Smooth muscle cell (in vitro differentiated cells): ENCODE data around the gene RASSF8. TPM values are rescaled to one million over a fixed set of nuclear protein-coding genes. Genes with fewer than 3 reads are reported as not detected.

Experiments
- DNase-seq: peaks from one replicate; lab custom pipeline; 2025; ENCODE audit not compliant: unreplicated experiment; lab: John Stamatoyannopoulos, UW
- H2AFZ ChIP-seq: fragments of 200-600 bp; sonication (generic); 2 replicates; pipeline ENCODE4 v1.6.0; 2016; ENCODE audit warnings: antibody characterized with exemption, low read depth, mild to moderate bottlenecking
- H3F3A ChIP-seq: fragments of 200-600 bp; sonication (generic); 2 replicates; pipeline ENCODE4 v1.6.0; 2017; ENCODE audit warnings: antibody characterized with exemption, low read depth
- H3K27ac ChIP-seq: fragments of 200-600 bp; sonication (generic); 2 replicates; pipeline ENCODE4 v1.5.1; 2016; ENCODE audit warnings: low read depth, mild to moderate bottlenecking
- H3K27me3 ChIP-seq: fragments of 200-600 bp; sonication (generic); 2 replicates; pipeline ENCODE4 v1.6.1; 2016; ENCODE audit warnings: low read depth, mild to moderate bottlenecking
- H3K36me3 ChIP-seq: fragments of 200-600 bp; sonication (generic); 2 replicates; pipeline ENCODE4 v1.5.1; 2016; ENCODE audit warnings: low read depth
- H3K4me1 ChIP-seq: fragments of 200-600 bp; sonication (generic); 2 replicates; pipeline ENCODE4 v1.5.1; 2016; ENCODE audit warnings: low read depth
- H3K4me2 ChIP-seq: fragments of 200-600 bp; sonication (generic); 2 replicates; pipeline ENCODE4 v1.6.0; 2016; ENCODE audit warnings: mild to moderate bottlenecking
- H3K4me3 ChIP-seq: fragments of 200-600 bp; sonication (generic); 2 replicates; pipeline ENCODE4 v1.5.1; 2016; ENCODE audit warnings: mild to moderate bottlenecking
- H3K79me2 ChIP-seq: fragments of 200-600 bp; sonication (generic); 2 replicates; pipeline ENCODE4 v1.6.0; 2016; ENCODE audit warnings: low read depth, mild to moderate bottlenecking
- H3K9ac ChIP-seq: fragments of 200-600 bp; sonication (generic); 2 replicates; pipeline ENCODE4 v1.6.0; 2016; ENCODE audit warnings: low read depth
- H3K9me3 ChIP-seq: fragments of 200-600 bp; sonication (generic); replicated peaks from 2 replicates; pipeline ENCODE4 v1.5.1; 2016; ENCODE audit warnings: low read depth
- H4K20me1 ChIP-seq: fragments of 200-600 bp; sonication (generic); 2 replicates; pipeline ENCODE4 v1.6.0; 2016; ENCODE audit warnings: low read depth
- WGBS: methylation state at CpG from one replicate; pipeline ENCODE4 v1.1.7; 2016; ENCODE audit warnings: low lambda C conversion rate; 5-methylcytosine and 5-hydroxymethylcytosine counted together
- polyA plus RNA-seq: library from polyadenylated mRNA; unstranded; fragments of >200 nt; fragmentation: Nextera tagmentation; extraction: Ambion mirVana; gene quantifications from 2 replicates; pipeline ENCODE4 v1.2.1, GENCODE V29; 2016
- total RNA-seq: library from RNA; depleted of rRNA; stranded (reverse); fragments of >200 nt; gene quantifications from 2 replicates; pipeline ENCODE4 v1.2.3, GENCODE V29; 2014
- TF ChIP-seq, protein P1 (sequence below): fragments of 200-600 bp; sonication (generic); IDR thresholded peaks from 2 replicates; pipeline ENCODE4 v1.5.1; 2017; ENCODE audit warnings: borderline replicate concordance, mild to moderate bottlenecking, antibody characterized with exemption; ENCODE audit not compliant: insufficient read depth, poor library complexity, severe bottlenecking

Gene RASSF8
- total and polyA plus RNA-seq, 2 experiments from 2014 or later, result 9.8 to 29.8 TPM

DNA sequence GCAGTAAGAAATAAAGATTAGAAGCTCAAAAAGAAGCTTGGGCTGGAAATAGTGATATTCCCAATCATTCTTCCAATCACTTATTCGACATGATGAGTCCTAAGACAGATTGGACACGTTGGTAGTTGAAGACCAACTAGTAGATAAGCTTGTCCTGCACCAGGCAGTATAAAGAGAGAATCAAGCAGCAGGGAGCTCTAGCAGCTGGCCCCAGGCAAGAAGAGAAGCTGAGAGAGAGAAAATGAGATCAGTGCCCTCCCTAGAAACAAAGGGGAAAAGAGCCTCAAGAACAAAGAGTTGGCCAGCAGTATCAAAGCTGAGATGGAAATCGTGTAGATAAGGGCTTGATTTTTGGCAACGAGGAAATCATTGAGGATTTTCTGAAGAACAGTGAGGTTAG lies 20.6 kb downstream of the RASSF8 start:
- H3K9ac ChIP-seq, result no peak overlapping the region
- H3K9me3 ChIP-seq, result no peaks in the 10 kb centered on the region
- H3K4me2 ChIP-seq, result no peak overlapping the region
- WGBS, result 66% methylated on average over 4 of the region's 4 CpGs
- H3F3A ChIP-seq, result no peaks in the 10 kb centered on the region
- DNase-seq, result no peak
- H3K36me3 ChIP-seq, result no peaks in the 10 kb centered on the region
- no peak overlapping the region for H3K4me3 ChIP-seq
- H3K79me2 ChIP-seq, result peaks cover 79% of the 10 kb centered on the region
- TF ChIP-seq, protein P1, sequence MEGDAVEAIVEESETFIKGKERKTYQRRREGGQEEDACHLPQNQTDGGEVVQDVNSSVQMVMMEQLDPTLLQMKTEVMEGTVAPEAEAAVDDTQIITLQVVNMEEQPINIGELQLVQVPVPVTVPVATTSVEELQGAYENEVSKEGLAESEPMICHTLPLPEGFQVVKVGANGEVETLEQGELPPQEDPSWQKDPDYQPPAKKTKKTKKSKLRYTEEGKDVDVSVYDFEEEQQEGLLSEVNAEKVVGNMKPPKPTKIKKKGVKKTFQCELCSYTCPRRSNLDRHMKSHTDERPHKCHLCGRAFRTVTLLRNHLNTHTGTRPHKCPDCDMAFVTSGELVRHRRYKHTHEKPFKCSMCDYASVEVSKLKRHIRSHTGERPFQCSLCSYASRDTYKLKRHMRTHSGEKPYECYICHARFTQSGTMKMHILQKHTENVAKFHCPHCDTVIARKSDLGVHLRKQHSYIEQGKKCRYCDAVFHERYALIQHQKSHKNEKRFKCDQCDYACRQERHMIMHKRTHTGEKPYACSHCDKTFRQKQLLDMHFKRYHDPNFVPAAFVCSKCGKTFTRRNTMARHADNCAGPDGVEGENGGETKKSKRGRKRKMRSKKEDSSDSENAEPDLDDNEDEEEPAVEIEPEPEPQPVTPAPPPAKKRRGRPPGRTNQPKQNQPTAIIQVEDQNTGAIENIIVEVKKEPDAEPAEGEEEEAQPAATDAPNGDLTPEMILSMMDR, result no peak
- H4K20me1 ChIP-seq, result peaks cover 92% of the 10 kb centered on the region
- H3K4me1 ChIP-seq, result peaks cover 25% of the 10 kb centered on the region
- H3K27ac ChIP-seq, result no peak overlapping the region
- H3K27me3 ChIP-seq, result no peaks in the 10 kb centered on the region
- no peak overlapping the region for H2AFZ ChIP-seq

- no peak overlapping the region for H3K4me3 ChIP-seq
- no peaks in the 10 kb centered on the region for H3K36me3 ChIP-seq
- no peak for DNase-seq
- H3K9me3 ChIP-seq, result no peaks in the 10 kb centered on the region
- 80% methylated on average over 2 of the region's 2 CpGs for WGBS
- no peak overlapping the region for H2AFZ ChIP-seq
- H3F3A ChIP-seq, result no peaks in the 10 kb centered on the region
- H3K4me2 ChIP-seq, result no peak overlapping the region
- H3K4me1 ChIP-seq, result peaks cover 25% of the 10 kb centered on the region
- no peak overlapping the region for H3K27ac ChIP-seq
- peaks cover 92% of the 10 kb centered on the region for H4K20me1 ChIP-seq
- H3K9ac ChIP-seq, result no peak overlapping the region
- TF ChIP-seq, protein P1, result no peak
- no peaks in the 10 kb centered on the region for H3K27me3 ChIP-seq
- peaks cover 79% of the 10 kb centered on the region for H3K79me2 ChIP-seq
These were observed 21.1 kb downstream of the RASSF8 start for GRCh38 chr12:25979563-25979962.

DNA sequence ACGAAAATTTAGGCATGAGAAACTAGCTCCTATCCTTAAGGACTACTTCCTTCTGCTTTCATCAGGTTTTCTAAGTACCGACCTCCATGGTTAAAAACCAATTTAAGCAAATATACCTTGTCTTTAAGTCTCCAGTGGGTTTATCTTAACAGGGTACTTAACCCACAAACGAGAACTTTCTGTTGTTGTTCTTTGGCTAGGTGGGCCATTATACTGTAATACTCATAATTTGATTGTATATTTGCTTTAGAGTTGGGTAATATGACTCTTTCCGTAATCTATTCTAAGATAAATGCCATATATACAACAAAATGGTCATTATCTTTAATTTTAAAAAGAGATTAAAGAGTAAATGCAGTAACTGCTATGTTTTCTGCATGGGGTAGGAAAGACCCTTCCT lies 21.6 kb downstream of the RASSF8 start:
- H3K79me2 ChIP-seq, result peaks cover 79% of the 10 kb centered on the region
- H3K27ac ChIP-seq, result no peak overlapping the region
- H2AFZ ChIP-seq, result no peak overlapping the region
- H3K36me3 ChIP-seq, result no peaks in the 10 kb centered on the region
- H3K9me3 ChIP-seq, result no peaks in the 10 kb centered on the region
- H3K27me3 ChIP-seq, result no peaks in the 10 kb centered on the region
- no peak overlapping the region for H3K4me3 ChIP-seq
- no peak overlapping the region for H3K9ac ChIP-seq
- no peaks in the 10 kb centered on the region for H3F3A ChIP-seq
- WGBS, result 97% methylated on average over 4 of the region's 4 CpGs
- peaks cover 92% of the 10 kb centered on the region for H4K20me1 ChIP-seq
- TF ChIP-seq, protein P1, result no peak
- H3K4me1 ChIP-seq, result peaks cover 25% of the 10 kb centered on the region
- DNase-seq, result no peak
- H3K4me2 ChIP-seq, result no peak overlapping the region

DNA sequence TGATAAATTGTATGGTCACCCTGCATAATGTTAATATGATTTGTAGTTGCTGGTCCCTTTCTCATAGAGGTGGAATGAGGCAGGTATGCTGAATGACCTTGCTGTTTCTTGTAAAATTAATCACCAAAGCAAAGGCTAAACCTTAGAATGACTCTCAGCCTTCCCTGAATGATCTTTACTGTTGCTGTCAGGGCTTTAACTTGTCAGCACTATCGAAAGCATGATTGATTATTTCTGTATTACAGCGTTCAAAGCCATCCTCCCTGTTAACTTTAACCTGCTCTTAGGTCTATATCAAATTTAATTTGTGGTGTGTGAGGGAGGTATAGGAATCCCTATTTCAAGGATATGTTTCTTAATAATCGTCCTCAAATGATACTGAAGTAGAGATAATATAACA lies 23.1 kb downstream of the RASSF8 start:
- no peaks in the 10 kb centered on the region for H3K36me3 ChIP-seq
- H3F3A ChIP-seq, result no peaks in the 10 kb centered on the region
- peaks cover 25% of the 10 kb centered on the region for H3K4me1 ChIP-seq
- no peak overlapping the region for H3K4me2 ChIP-seq
- no peak overlapping the region for H3K9ac ChIP-seq
- H2AFZ ChIP-seq, result no peak overlapping the region
- peaks cover 92% of the 10 kb centered on the region for H3K79me2 ChIP-seq
- no peak for DNase-seq
- no peak overlapping the region for H3K4me3 ChIP-seq
- whole genome bisulfite sequencing, result 87% methylated on average over 3 of the region's 3 CpGs
- H3K27me3 ChIP-seq, result no peaks in the 10 kb centered on the region
- H3K9me3 ChIP-seq, result no peaks in the 10 kb centered on the region
- H3K27ac ChIP-seq, result no peak overlapping the region
- H4K20me1 ChIP-seq, result peaks cover 92% of the 10 kb centered on the region
- TF ChIP-seq, protein P1, result no peak
